HepG2 (cell line): Measurements from ENCODE around the gene CISTR. TPM values are rescaled to one million over a fixed set of nuclear protein-coding genes. Genes with fewer than 3 reads are reported as not detected.

Experiments
- ARID5B ChIP-seq: IDR thresholded peaks from 2 replicates; pipeline ENCODE4 v1.4.0; 2020; ENCODE audit warnings: mild to moderate bottlenecking, missing genetic modification reagents
- ARNTL ChIP-seq: sonication (generic); formaldehyde crosslinking; IDR thresholded peaks from 2 replicates; pipeline ENCODE4 v1.4.0; 2020; ENCODE audit warnings: mild to moderate bottlenecking, missing genetic modification reagents
- HMG20B ChIP-seq: conservative IDR thresholded peaks from 2 replicates; pipeline ENCODE4 v1.6.1; 2016; ENCODE audit warnings: missing genetic modification reagents, missing compliant biosample characterization
- MBNL3 ChIP-seq: fragments of 250-450 bp; sonication (Bioruptor Pico); conservative IDR thresholded peaks from 2 replicates; pipeline ENCODE4 v1.8.0; 2022; ENCODE audit warnings: mild to moderate bottlenecking, inconsistent platforms
- MIER3 ChIP-seq: IDR thresholded peaks from 2 replicates; pipeline ENCODE4 v1.6.1; 2016; ENCODE audit warnings: missing compliant biosample characterization, borderline replicate concordance
- NFKBIZ ChIP-seq: IDR thresholded peaks from 2 replicates; pipeline ENCODE4 v1.6.1; 2018; ENCODE audit warnings: missing genetic modification reagents, missing compliant biosample characterization
- NR2F2 ChIP-seq: IDR thresholded peaks from 2 replicates; pipeline ENCODE4 v1.6.1; 2012; ENCODE audit warnings: low read depth, inconsistent platforms, borderline replicate concordance
- RBM39 ChIP-seq: fragments of 200-400 bp; formaldehyde crosslinking; IDR thresholded peaks from one replicate; pipeline ENCODE4 v1.6.1; 2018; ENCODE audit warnings: antibody characterized with exemption, mild to moderate bottlenecking, low read depth, low read length; ENCODE audit not compliant: poor library complexity, severe bottlenecking
- SALL1 ChIP-seq: sonication (generic); formaldehyde crosslinking; IDR thresholded peaks from 2 replicates; pipeline ENCODE4 v1.8.0; 2022; ENCODE audit warnings: mild to moderate bottlenecking, missing genetic modification reagents
- SIX4 ChIP-seq: sonication (generic); formaldehyde crosslinking; IDR thresholded peaks from 2 replicates; pipeline ENCODE4 v1.4.0; 2020; ENCODE audit warnings: missing genetic modification reagents
- SMAD1 ChIP-seq: sonication (generic); formaldehyde crosslinking; IDR thresholded peaks from 2 replicates; pipeline ENCODE4 v1.4.0; 2020; ENCODE audit warnings: missing genetic modification reagents, low read depth, mild to moderate bottlenecking, borderline replicate concordance
- ZBTB14 ChIP-seq: sonication (generic); formaldehyde crosslinking; IDR thresholded peaks from 2 replicates; pipeline ENCODE4 v1.4.0; 2020; ENCODE audit warnings: missing genetic modification reagents
- ZC3H13 ChIP-seq: sonication (generic); formaldehyde crosslinking; IDR thresholded peaks from 2 replicates; pipeline ENCODE4 v1.8.1; 2023; ENCODE audit warnings: mild to moderate bottlenecking, missing genetic modification reagents, moderate library complexity
- ZFX ChIP-seq: sonication (generic); formaldehyde crosslinking; IDR thresholded peaks from 2 replicates; pipeline ENCODE4 v1.4.0; 2020; ENCODE audit warnings: mild to moderate bottlenecking, low read depth, missing genetic modification reagents, moderate library complexity
- ZMYM3 ChIP-seq: sonication (generic); formaldehyde crosslinking; IDR thresholded peaks from 2 replicates; pipeline ENCODE4 v1.5.1; 2020; ENCODE audit warnings: mild to moderate bottlenecking, missing genetic modification reagents
- ZNF230 ChIP-seq: sonication (generic); formaldehyde crosslinking; IDR thresholded peaks from 2 replicates; pipeline ENCODE4 v1.4.0; 2020; ENCODE audit warnings: mild to moderate bottlenecking, missing genetic modification reagents
- ZNF446 ChIP-seq: sonication (generic); formaldehyde crosslinking; IDR thresholded peaks from 2 replicates; pipeline ENCODE4 v1.5.0; 2020; ENCODE audit warnings: mild to moderate bottlenecking, missing genetic modification reagents
- ZNF547 ChIP-seq: sonication (generic); formaldehyde crosslinking; IDR thresholded peaks from 2 replicates; pipeline ENCODE4 v1.5.1; 2020; ENCODE audit warnings: mild to moderate bottlenecking, missing genetic modification reagents
- ZNF556 ChIP-seq: sonication (generic); formaldehyde crosslinking; IDR thresholded peaks from 2 replicates; pipeline ENCODE4 v1.4.0; 2020; ENCODE audit warnings: mild to moderate bottlenecking, missing genetic modification reagents, borderline replicate concordance
- ZSCAN9 ChIP-seq: IDR thresholded peaks from 2 replicates; pipeline ENCODE4 v1.6.1; 2016; ENCODE audit warnings: borderline replicate concordance
- polyA plus RNA-seq, 8 experiments: library from polyadenylated mRNA; depleted of rRNA in 3 of 8; stranded (reverse) in 7 of 8; unstranded in 1 of 8; fragments of >200 nt; fragmentation: Illumina TruSeq in 4 of 8; extraction: Trizol in 4 of 8; gene quantifications; 2 replicates each; pipeline versions ENCODE4 v1.2.1 to v1.2.3, GENCODE V29; 2011 to 2016; ENCODE audit warnings: low read depth in 4 of 8, missing spikeins in 1 of 8, mixed read lengths in 1 of 8; ENCODE audit not compliant: insufficient read depth in 1 of 8
- total RNA-seq, 5 experiments: library from RNA; depleted of rRNA; stranded (reverse); fragments of >200 nt; fragmentation: Illumina TruSeq; extraction: Trizol; gene quantifications; 2 replicates each; pipeline ENCODE4 v1.2.3, GENCODE V29; 2016; ENCODE audit warnings: low read depth in 1 of 5
- TF ChIP-seq, protein P1 (sequence below): sonication (generic); formaldehyde crosslinking; IDR thresholded peaks from 2 replicates; pipeline ENCODE4 v1.4.0; 2020; ENCODE audit warnings: low read depth, missing genetic modification reagents

The CISTR gene
- total and polyA plus RNA-seq, 2 of the 13 experiments (the other 11 are each of a cell fraction or from before 2014, with no cell fraction given) = not detected

DNA sequence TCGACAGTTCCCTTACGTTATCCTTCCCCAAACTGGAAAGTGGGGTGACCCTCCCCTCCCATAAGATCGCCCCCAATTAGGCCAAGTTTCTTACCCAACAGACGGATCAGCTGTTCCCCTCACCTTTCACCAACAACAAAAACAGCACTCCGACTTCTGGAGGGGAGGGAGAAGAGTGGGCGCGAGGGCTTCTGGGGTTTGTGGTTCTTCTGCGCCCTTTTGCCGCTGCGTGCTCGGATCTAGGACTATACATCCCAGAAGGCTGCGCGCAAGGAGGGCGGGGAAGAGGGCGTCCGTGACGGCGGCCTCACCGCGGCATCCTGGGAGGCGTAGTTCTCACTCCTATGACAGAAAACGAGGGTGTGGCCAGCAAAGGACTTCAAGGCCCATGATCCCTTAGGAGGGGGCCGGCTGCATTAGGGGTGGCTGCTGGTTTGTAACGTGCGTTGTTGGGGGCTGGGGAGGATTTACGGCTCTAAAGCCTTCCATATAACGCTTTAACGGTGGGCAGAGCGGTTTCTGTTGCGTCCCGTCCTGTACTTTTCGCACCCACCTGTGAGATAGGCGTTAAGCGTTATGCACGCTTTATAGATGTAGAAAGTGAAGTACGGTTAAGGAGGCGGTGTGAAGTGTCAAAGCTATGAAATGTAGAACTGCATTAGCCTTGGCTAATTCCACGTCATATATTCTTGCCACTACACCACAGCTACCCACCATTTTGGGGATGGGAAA, 24.3 kb downstream of the CISTR start, which contains the start of gene CALCOCO1 (continued):
- TF ChIP-seq, protein P1, sequence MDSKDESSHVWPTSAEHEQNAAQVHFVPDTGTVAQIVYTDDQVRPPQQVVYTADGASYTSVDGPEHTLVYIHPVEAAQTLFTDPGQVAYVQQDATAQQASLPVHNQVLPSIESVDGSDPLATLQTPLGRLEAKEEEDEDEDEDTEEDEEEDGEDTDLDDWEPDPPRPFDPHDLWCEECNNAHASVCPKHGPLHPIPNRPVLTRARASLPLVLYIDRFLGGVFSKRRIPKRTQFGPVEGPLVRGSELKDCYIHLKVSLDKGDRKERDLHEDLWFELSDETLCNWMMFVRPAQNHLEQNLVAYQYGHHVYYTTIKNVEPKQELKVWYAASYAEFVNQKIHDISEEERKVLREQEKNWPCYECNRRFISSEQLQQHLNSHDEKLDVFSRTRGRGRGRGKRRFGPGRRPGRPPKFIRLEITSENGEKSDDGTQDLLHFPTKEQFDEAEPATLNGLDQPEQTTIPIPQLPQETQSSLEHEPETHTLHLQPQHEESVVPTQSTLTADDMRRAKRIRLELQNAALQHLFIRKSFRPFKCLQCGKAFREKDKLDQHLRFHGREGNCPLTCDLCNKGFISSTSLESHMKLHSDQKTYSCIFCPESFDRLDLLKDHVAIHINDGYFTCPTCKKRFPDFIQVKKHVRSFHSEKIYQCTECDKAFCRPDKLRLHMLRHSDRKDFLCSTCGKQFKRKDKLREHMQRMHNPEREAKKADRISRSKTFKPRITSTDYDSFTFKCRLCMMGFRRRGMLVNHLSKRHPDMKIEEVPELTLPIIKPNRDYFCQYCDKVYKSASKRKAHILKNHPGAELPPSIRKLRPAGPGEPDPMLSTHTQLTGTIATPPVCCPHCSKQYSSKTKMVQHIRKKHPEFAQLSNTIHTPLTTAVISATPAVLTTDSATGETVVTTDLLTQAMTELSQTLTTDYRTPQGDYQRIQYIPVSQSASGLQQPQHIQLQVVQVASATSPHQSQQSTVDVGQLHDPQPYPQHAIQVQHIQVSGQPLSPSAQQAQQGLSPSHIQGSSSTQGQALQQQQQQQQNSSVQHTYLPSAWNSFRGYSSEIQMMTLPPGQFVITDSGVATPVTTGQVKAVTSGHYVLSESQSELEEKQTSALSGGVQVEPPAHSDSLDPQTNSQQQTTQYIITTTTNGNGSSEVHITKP (CRISPR knock-in tag) = peak; percentile 88
- TF ChIP-seq ZFX (CRISPR knock-in tag) = peak; percentile 58; the same call in 1 of the 2 replicates
- peak; percentile 55; the same call in 1 of the 2 replicates for TF ChIP-seq ZNF446 (CRISPR knock-in tag)
- TF ChIP-seq ZNF547 (CRISPR knock-in tag) = 0 out of 2 replicates have a peak, but pooled peaks have one; percentile 38
- TF ChIP-seq ZSCAN9 (CRISPR knock-in tag) = peak; percentile 19; the same call in 1 of the 2 replicates
- TF ChIP-seq ZBTB14 (CRISPR knock-in tag) = no peak
- 0 out of 2 replicates have a peak, but pooled peaks have one; percentile 18 for TF ChIP-seq ARID5B
- TF ChIP-seq NFKBIZ = no peak
- peak; percentile 50 for TF ChIP-seq SALL1 (CRISPR knock-in tag)
- peak; percentile 69; the same call in 1 of the 2 replicates for TF ChIP-seq MIER3 (CRISPR knock-in tag)
- no peak for TF ChIP-seq ZNF230 (CRISPR knock-in tag)
- TF ChIP-seq NR2F2 = peak; percentile 12; the same call in 1 of the 2 replicates
- TF ChIP-seq HMG20B = 0 out of 2 replicates have a peak, but pooled peaks have one; percentile 11
- no peak for TF ChIP-seq MBNL3 (CRISPR knock-in tag)
- TF ChIP-seq RBM39 = peak; percentile 70
- peak; percentile 77 for TF ChIP-seq ARNTL (CRISPR knock-in tag)
- peak; percentile 34; the same call in 1 of the 2 replicates for TF ChIP-seq SIX4 (CRISPR knock-in tag)
- TF ChIP-seq ZC3H13 = 0 out of 2 replicates have a peak, but pooled peaks have one; percentile 45
- 0 out of 2 replicates have a peak, but pooled peaks have one; percentile 19 for TF ChIP-seq ZMYM3 (CRISPR knock-in tag)
- peak; percentile 65; the same call in 1 of the 2 replicates for TF ChIP-seq ZNF556 (CRISPR knock-in tag)
- TF ChIP-seq SMAD1 = peak; percentile 43; the same call in 1 of the 2 replicates
